Middle frontal gyrus (tissue), 1 donor: ENCODE measurements around the gene TTYH3.

ENCODE experiments used
- DNase-seq: peaks from one replicate; pipeline ENCODE4 v3.0.0-alpha.2; 2015; ENCODE audit warnings: low spot score; ENCODE audit errors: extremely low spot score

Gene TTYH3

DNA sequence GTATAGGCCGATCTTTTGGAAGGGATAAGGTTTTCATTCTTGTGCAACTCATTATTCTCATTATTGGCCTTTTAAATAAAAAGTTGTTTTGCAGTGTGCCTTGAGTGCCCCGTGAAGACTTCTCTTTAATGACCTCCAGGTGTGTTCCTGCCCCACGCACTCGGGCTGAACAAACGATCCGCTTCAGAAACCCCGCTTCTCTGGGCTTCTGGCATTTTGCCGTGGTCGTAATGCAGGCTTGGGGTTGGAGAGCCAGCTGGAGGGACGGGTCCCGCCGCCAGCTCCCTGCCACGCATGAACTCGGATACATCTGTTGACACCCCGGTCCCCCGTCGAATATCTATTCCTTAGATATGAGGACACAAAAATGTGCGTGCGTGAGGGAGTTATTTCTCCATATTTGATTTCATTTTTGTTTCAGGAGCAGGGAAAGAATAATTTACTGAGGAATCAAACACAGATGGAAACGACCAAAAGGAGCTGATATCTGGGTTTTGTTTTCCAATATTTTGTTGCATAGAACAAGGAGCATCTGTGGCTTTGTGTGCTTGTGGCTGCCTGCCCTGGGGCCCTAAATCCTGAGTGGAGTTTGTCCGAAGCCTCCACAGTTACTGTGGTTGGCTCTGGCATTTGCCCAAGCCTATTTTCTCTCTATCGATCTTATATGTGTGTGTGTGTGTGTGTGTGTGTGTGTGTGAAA lies 17.0 kb upstream of the TTYH3 start:
- no peak for DNase-seq

DNA sequence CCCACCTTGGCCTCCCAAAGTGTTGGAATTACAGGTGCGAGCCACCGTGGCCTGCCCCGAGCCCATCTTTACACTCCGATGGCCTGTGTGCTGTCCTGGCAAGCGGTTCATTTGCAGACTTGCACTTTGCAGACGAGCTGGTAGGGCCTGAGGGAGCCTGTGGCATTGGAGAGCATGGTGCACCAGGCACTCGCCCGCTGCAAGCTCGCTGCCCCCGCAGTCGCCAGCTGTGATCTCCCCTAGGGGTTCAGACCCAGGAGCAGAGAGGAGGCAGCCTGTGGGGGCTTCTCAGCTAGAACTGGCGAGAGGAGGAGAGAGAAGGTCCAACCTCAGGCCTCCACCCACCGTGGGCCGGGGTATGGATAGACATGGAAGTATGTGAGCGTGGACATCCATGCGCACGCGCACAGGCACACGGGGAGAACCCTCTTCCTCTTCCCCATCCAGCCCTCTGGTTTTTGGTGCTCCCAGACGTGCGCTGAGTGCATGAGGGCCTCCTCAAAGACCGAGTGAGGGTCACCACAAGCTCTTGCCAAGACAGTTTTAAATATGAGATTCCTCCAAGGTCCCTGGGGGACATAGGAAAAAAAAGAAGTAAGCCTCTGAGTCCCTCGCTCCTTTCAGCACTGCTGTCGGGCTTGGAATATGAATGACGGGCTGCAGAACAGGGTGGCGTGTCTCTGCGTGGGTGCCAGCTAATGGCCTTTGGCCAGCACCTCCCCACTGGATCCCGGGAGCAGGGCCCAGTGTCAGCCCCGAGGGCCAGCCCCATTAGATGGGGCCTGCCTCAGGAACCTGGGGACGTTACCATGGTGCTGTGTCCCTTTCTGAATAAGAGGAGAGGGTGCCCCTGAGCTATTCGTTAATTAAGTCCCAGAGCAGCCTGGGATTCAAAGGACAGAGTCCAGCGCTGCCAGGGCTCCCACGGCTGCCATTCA lies 15.1 kb upstream of the TTYH3 start:
- DNase-seq = no peak

DNA sequence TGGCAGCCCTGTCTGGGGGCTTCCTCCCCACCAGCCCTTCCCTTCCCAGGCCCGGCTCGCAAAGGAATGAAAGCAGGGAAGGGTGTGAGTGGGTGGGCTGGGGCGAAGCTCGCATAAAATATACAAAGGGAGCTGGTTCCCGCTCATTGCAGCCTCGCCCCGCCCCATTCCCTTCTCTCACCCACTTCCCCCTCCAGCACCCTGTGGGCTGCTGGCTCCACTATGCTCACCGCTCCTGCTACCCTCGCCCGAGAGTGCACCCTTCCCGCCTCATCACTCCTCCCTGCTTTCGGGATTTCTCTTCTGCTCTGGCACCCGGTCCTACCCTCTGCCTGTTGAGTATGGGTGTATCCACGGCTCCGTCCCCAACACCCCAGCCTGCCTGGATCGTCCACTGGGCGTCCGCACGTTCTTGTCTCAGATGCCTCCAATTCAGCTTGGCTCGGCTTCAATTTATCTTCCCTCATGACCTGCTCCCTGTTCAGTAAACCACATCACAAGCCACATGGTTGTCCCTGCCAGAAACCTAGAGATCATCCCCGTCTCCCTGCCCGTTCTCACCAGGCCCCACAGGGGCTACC lies 14.4 kb upstream of the TTYH3 start:
- DNase-seq = no peak

GRCh38 chr7:2619116-2619515 lies 12.7 kb upstream of the TTYH3 start:
- no peak for DNase-seq

GRCh38 chr7:2621061-2621828 lies 10.5 kb upstream of the TTYH3 start:
- no peak for DNase-seq

GRCh38 chr7:2621948-2622640 lies 9.7 kb upstream of the TTYH3 start:
- no peak for DNase-seq

DNA sequence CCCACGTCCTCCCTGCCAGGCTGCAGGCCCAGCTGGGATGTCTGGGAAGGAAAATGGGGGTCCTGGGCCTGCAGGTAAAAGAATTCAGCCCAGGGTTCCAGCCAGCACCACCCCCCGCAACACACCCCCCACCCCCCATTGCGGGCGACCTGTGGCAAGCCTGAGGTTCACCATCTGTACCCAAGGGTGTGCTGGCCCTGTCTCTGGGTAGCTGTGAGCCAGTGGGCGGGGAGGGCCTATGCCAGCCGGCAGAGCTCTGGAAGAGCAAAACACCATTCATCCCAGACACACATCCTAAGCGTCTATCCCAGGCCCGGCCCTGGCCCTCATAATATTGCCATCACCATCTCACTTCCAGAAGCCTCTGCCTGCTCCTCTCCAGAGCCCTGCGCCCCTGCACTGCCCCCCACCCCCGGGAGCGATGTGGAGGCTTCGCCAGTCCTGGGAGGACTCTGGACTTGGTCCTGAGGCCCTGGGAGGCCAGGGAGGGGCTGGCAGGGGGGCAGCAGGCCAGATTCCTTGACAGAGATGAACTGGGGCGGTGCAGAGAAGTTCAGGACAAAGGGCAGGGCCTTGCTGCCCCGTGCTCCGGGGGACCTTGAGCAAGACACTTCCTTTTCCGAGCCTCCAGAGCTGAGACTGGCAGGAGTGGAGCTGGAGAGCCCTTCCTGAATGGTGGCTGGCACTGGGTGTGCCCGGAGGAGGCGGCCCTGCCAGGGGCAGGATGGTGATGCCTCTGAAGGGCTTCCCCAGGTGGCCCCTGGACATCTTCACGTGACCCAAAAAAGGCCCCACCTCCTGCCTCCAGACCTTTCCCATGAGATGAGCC lies 8.7 kb upstream of the TTYH3 start:
- DNase-seq = no peak

DNA sequence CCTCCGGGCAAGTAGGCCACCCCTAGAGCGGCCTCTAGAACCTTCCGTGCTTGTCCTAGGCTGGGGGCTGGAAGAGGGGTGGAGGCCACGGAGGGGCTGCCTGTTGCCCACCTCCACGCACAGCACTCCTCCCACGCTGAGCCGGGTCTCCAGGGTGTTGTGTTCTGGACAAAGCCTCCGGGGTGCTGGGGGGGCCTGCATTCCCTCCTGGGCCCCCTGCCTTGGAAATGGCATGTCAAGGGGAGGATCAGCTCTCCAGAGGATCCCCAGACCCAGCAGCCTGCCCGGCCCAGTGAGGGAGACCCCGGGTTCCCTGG lies 8.1 kb upstream of the TTYH3 start:
- no peak for DNase-seq

DNA sequence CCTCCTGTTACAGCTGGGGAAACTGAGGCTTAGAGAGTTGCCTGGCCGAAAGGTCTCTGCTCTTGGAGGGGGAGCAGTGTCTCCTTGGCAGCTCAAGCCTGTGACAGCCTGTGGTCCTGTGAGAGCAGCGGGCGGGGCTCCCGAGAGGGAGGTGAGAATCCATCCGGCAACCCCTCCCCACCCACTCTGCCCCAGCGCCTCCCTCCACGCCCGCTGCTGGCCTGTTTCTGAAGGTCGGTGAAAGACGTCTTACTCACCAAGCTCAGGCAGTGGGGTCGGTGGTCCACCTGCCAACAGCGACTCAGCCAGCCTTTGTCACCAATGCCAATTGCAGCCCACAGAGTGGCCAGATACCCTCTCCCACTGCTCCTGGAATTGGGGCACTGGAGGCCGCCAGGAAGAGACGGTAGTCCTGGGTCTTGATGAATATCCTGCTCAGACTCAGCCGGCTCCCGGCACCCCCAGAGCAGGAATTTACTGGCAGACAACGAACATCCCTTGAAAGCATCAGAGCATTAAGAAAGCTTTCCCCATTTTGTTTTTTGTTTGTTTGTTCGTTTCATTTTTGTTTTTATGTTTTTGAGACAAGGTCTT lies 7.4 kb upstream of the TTYH3 start:
- no peak for DNase-seq

- no peak for DNase-seq
These were observed 5.2 kb upstream of the TTYH3 start for GRCh38 chr7:2626498-2627117.

DNA sequence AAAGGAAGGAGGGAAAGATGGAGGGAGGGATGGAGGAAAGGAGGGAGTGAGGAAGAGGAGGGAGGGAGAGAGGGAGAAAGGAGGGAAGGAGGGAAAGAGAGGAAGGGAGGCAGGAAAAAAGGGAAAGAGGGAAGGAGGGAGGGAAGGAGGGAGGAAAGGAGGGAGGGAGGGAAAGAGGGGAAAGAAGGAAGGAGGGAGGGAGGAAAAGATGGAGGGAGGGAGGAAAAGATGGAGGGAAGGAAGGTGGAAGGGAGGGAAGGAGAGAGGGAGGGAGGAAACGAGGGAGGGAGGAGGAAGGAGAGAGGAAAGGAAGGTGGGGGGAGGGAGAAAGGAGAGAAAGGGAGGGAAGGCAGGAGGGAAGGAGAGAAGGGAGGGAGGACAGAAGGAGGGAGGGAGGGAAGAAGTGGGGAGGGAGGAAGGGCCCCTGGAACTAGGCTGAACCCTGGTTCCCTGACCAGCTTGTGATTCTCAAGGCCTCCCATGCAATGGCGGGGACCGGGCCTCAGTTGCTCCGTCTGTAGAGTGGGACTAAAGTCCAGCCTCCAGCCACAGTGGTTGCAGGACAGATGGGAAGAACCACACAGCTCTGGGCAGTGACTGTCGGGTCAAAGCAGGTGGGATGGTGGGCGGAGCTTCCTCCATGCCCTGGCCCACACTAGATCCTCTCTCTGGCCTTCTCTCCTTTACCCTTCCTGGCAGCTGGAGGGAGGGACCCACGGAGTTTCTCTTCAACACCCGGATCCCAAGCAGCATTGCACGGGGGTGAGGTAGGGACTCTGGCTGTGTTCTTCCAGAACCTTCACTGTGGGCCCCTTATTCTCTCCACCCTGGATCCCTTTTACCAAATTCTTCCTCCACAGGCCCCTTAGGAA lies 4.3 kb upstream of the TTYH3 start:
- no peak for DNase-seq

- DNase-seq = no peak
These were observed 3.7 kb upstream of the TTYH3 start for GRCh38 chr7:2628130-2628482.

- DNase-seq = no peak
These were observed 2.9 kb upstream of the TTYH3 start for GRCh38 chr7:2628891-2629290.

DNA sequence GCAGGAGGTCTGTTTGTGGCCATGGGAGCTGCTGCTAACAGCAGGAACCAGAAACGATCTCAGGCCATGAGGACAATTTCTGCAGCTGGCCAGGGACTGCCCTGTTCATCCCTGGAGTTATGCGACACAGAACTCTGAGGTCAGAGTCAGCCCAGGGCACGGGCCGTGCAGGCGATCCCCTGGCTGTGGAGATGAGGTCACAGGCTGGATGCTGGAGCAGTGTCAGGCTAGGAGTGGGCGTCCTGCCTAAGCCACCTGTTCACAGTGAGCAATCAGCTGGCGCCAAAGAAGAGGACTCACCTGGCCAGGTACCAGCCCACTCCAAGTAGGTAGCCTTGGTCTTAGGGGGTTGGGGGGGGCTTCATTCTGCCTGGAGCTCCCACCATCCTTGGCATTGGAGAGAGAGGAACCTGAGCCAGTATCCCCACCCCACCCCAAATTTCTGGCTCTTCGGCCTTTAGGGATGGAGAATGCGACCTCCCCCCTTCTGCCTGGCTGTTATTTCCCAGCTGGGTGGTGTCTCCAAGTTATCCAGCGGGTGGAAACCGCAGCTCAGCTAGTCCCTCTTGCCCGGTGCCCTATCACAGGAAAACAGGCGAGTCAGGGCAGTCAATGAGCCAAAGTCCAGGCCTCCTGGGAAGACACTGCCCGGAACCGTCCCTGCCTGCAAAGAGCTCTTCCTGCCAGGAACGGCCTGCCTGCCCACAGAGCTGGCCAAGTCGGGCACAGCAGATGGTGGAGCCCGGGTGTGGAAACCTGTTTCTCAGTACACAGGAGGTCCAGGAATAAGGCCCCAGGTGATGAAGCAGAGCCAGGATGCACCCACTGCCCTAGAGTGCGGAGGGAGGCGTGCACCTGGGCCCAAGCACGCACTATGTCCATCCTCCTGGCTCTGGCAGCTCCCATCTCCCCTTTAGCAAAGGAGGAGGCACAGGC lies 1.8 kb upstream of the TTYH3 start:
- no peak for DNase-seq

GRCh38 chr7:2632733-2633537 lies 1.1 kb downstream of the TTYH3 start:
- no peak for DNase-seq

GRCh38 chr7:2633538-2634266 lies 1.9 kb downstream of the TTYH3 start:
- no peak for DNase-seq
